Stimulated activated CD8-positive, alpha-beta memory T cell treated with anti-CD3 and anti-CD28 coated beads, Interleukin-7, amount 100 ng/mL, for 24 hours (primary cell): ENCODE data around the gene KLHL25.
"Not testable (repeated sequence)": the region's sequence is repeated elsewhere in the genome, so short reads cannot be mapped to it uniquely, and the experiment has no call there.

Source experiments
- DNase-seq: peaks from one replicate; pipeline ENCODE4 v3.0.0-alpha.2; 2020; ENCODE audit warnings: low read depth

KLHL25 gene

DNA sequence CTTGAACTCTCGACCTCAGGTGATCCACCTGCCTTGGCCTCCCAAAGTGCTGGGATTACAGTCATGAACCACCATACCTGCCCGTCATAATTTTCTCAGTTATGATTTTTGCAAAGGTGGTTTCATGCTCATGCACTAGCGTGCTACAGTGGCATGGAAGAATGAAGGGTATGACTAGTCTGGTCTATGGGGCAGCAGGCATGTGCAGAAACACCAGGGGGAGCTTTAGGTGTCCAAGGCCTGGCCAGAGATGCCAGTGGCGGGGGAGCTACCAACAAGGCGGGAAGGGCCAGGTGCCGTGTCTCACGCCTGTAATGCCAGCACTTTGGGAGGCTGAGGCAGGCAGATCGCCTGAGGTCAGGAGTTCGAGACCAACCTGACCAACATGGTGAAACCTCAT is 7.9 kb upstream of the KLHL25 start:
- not testable (repeated sequence) for DNase-seq

DNA sequence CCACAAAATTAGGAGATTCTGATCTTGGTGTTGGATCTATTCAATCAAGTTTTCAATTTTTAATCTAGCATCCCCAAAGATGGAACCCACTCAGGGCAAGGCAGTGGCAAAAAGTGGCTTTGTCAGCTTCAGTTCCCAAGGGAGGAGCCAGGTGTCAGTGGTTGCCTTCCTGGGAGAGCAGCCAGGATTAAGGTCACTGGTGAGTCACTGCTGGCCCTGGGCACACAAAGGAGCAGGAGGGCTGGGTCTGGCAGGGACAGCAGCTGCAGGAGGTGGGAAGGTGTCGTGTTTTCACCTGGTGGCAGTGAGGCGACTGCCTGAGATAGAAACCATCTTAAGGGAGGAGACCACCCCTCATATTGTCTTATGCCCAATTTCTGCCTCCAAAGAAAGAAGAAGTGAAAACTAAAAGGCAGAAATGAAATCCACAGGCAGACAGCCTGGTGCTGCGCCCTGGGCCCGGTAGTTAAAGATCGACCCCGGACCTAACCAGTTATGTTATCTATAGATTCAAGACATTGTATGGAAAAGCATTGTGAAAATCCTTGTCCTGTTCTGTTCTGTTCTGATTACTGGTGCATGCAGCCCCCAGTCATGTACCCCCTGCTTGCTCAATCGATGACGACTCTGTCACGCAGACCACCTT is 5.9 kb upstream of the KLHL25 start:
- DNase-seq, result no peak

- not testable (repeated sequence) for DNase-seq
Measured at GRCh38 chr15:85796371-85796770, 1.6 kb upstream of the KLHL25 start.

DNA sequence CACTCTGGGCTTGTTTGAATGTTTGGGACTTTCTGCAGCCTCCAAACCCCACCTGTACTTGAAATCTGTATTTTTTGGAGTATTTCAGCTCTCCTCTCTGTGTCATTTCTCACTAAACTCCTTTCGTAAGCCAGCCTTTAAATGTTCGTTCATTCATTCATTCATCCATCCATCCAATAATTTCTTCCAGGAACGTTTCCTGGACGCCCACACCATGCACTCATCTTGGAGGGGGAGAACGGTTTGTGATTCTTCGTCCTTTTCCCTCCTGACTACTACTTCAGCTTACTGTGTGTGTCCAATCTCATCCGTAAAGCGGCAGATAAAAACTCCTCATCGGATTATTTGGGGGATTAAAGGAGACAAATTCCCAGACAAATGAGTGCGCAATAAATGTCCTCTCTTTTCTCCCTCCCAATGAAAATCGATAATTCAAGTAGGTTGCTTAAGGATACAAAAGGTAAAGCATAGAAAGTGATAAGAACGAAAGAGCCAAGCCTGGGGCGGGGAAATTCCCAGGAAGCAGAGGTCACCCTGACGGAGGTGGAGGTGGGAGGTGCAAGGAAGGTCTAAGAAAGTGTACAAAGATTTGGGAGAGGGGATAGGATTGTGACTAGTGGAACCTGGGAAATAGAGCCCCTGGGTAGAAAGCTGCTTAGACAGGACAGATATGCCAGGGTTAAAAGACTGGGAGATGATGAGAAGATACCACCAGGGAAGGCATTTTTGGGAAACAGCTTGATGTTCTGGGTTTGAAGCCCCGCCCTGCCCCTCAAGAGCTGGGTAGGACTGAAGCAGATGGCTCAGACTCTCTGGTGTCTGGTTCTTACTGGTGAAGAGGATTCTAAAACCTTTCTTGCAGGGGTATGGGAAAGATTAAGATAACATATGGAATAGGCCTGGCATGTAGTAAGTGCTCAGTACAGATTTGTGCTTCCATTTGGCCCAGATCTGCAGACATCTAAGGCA is 896 bp upstream of the KLHL25 start:
- no peak for DNase-seq

- DNase-seq, result no peak
Measured at GRCh38 chr15:85793641-85794597, 806 bp downstream of the KLHL25 start.

DNA sequence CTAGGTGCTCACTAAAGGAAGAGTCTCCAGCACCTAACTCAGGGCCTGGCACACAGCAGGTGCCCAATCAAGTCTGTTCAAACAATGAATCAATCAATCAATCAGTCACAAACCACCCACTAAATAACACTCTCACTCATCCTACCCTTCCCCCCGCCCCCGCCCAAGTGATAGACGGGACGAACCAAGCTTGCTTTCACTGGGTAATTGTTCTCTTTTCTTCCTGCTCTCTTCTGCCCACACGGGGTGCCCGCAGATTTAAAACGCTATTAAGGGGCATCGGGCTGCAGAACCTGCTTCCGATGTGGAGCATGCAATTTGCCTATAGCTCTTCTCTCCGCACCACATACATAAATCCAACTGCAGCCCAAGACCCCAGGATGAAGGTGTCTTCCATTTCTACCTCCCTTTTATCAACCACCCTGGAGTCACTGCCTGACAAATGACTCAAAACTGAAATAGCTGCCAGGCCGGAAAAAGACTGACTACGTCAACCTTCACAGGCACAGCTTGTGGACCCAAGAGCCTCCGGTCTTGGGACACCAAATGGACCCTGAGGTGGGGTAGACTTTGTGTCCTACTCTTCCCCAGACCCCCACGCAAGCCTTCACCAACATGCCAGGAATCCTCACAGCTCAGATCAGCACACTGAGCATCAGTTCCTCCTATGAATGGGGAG is 1.7 kb downstream of the KLHL25 start:
- DNase-seq, result no peak

DNA sequence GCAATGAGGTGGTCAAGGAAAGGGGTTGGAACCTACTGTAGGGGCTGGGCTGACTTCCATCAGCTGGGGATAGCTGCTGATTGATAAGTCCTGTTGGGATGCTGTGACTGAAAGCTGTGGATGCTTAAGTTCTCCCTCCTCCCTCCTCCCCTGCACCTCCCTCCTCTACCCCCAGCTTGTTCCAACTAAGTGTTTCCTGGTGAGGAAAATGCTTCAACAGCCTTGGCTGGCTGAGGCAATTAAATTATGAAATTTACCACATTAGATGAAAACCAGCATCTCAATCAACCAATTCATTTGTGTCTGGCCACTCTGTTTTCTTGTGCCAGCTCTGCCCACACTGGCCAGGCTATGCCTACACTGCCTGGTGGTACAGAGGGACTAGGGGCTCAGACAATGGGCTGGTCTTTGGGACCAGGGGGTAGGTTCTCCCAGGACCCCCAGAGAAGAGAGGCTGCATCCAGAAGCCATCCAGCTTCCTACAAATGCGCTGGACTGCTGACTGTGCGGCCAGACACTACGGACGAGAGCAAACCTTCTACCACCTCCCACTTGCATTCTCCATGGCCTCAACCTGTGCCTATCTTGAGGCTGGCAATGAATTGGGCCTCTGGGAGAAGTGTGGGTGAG is 2.5 kb downstream of the KLHL25 start:
- DNase-seq, result no peak

GRCh38 chr15:85789496-85789875 is 5.2 kb downstream of the KLHL25 start:
- no peak for DNase-seq

DNA sequence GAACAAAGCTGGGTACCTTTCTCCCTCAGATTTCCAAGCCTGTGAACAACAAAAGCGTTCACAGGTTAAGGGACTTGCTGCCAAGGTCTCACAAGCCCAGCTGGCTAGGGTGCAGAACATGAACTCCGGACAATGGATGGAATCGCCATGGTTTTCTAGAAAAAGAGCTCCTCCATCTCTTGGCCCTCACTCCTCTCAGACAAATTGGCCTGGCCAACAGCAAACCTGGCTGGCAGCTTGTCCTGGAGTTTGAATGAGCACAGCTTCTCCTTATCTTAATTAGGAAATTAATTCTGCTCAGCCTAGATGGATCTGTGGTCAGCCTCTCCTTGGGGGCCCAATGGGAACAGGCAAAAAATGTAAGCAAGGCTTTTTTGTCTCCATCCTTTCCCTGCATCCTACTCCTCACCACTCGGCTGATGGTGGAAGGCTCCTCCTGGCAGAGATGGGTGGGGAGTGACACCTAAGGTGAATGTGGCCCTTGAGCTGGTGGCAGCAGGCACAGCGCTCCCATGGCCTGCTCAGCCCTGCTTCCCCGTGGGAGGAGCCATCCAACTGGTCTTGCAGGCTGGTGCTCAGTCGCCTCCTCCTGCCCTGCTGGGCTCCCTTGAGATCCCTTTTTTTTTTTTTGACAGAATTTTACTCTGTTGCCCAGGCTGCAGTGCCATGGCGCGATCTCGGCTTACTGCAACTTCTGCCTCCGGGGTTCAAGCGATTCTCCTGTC is 5.8 kb downstream of the KLHL25 start:
- no peak for DNase-seq

DNA sequence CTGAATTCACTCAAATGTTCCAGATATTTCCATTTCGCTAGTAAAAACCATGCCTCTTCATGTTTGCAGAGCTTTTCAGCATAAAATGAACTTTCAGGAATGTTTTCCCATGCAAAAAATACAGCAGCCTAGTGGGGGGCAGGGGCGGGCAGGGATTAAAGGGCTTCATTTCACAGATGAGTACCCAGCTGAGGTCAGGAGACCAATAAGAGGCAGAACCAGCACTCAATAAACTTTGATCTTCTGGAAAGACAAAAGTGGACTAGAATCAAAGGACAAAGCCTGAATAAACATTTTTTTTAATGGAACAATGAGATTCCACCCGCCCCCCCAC is 8.0 kb downstream of the KLHL25 start:
- no peak for DNase-seq

DNA sequence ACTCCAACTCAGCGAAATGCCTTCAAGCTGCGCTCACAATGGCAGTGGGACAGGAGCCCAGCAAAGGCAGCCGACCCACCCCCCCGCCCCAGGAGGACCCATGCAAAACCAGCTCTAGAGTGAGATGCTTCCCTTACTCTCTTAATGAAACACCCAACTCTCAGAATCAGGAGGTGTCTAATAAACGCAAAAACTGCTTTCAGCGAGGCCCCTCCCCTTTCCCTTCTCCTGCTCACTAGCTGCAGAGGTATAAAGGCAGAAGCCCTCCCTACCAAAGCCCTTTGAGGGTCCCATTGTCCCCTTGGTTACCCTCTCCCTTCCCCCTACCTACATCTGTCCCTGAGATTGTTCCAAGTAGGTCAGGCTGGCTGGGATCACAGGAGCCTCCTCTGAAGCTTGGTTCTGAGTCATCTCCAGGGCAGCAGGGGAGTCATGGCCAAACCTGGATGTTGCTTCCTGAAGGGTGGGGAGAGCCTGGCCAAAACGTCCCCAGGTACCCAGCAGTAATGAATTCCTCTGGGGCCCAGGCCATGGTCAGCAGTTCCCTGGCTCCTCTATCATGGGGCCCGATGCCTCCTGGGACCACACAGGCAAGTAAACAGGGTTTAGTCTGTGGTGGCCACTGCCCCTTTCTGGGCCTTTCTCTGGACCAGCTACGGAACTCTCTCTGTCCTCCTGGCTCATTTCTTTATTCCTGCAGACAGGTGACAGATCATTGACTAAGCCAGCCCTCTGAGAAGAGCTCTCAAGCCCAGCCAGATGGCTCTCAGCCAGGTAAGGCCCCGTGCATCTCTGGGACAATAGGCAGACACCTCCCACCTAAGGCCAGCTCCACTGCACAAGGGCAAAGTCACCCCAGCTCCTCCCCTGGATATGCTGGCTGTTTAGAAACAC is 8.6 kb downstream of the KLHL25 start:
- DNase-seq, result no peak

- DNase-seq, result no peak
Measured at GRCh38 chr15:85782064-85782463, 12.7 kb downstream of the KLHL25 start.

DNA sequence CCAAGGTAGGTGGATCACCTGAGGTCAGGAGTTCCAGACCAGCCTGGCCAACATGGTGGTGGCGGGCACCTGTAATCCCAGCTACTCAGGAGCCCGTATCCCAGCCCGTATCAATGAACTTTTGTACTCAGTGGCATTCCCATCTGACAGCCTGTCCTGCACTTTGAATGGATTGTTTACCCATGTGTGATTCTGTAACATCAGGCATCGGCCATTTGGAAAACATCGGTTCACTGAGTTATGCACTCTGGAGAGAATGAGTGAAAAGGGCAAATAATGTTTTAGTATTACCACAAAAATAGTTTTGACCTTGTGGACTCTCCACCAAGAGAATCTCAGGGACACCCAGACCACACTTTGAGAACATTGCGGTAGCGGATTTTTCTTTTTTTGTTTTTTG is 13.6 kb downstream of the KLHL25 start:
- DNase-seq, result no peak

DNA sequence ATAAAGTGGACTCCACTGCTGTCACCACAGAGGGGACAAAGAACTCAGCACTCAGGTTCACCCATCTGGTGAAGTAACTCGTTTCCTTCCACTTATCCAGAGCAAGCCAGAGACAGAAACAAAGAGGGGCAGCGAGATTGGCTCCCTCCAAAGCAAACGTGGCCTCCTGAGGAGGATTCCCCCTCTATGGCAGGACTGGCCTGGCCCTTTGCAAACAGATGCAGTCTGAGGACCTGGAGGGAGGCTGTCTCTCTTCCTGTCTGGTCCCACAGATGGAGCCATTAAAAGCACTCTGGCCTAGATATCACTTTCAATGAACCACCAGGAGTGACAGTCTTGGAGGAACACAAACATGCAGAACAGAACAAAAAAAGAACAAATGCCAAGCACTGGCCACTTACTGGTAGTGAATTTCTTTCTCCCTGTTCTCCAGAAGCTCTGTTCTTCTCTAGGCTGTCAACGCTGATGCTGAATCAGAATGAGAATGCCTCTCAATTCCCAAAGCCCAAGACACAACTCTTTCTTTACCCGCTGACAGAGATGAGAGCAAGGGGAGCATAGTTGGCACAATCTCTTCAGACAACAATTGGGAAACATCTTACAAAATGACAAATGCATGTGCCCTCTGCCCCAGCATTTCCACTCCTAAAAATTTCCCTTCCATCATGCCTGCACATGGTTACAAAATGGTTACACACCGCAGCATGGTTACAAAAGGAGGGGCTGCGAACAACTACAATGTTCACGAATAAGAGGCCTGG is 14.3 kb downstream of the KLHL25 start:
- no peak for DNase-seq

GRCh38 chr15:85779249-85779648 is 15.5 kb downstream of the KLHL25 start:
- no peak for DNase-seq

- no peak for DNase-seq
Measured at GRCh38 chr15:85778107-85778776, 16.5 kb downstream of the KLHL25 start.

DNA sequence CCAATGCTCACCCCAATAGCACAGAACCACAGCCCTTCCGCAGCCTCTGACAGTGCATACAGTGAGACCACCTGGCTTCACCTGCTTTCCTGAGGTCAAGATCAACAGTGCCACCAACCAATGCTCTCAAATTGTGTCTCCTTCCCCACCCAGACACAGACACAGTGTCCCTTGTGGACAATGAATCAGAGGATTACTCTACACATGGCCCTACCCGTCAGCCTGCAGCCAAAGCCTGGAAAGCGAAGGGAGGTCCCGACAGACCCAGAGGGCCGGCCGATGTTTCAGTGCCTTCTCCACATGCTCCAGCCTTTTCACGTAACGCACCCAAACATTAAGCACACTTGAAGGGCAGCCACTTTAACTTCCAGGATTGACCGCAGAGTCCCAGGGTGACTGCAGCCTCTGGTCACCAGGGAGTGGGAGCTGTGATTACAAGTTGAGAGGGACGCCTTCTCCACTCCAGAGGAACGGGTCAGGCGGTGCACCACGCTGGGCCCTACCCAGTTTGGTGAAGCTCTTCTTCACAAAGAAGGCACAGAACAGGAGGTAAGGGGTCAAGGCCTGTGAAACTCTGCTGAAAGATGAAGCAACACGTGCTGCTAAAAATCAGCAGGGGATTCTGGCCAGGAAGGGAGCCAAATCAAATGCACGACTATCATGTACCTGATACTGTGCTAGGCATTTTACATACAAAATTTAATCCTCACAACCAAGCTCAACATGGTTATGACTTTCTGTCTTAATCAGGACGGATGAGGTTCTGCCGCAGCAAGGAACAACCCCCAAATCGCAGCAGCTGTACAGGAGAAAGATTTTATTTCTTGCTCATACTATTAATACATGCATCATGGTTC is 17.2 kb downstream of the KLHL25 start:
- no peak for DNase-seq
